HCT116 (cell line): Measurements from ENCODE around the gene PRKCH.

Experiments
- CEBPB ChIP-seq: IDR thresholded peaks from 2 replicates; pipeline ENCODE4 v1.6.1; 2012; ENCODE audit warnings: low read depth
- EZH2 ChIP-seq: fragments of 200-600 bp; sonication (generic); IDR thresholded peaks from 2 replicates; pipeline ENCODE4 v1.6.1; 2017; ENCODE audit warnings: antibody characterized with exemption, mixed run types
- EZH2phosphoT487 ChIP-seq: fragments of 200-600 bp; IDR thresholded peaks from 2 replicates; pipeline ENCODE4 v1.6.1; 2018; ENCODE audit warnings: antibody characterized with exemption, borderline replicate concordance
- JUND ChIP-seq: IDR thresholded peaks from 2 replicates; pipeline ENCODE4 v1.6.1; 2012
- POLR2AphosphoS5 ChIP-seq: IDR thresholded peaks from 2 replicates; pipeline ENCODE4 v1.6.1; 2011; ENCODE audit warnings: mild to moderate bottlenecking, low read depth, low read length, moderate library complexity
- RAD21 ChIP-seq: IDR thresholded peaks from 2 replicates; pipeline ENCODE4 v1.6.1; 2012; ENCODE audit warnings: low read depth, mild to moderate bottlenecking
- SP1 ChIP-seq: IDR thresholded peaks from 2 replicates; pipeline ENCODE4 v1.6.1; 2012; ENCODE audit warnings: low read depth
- ZNF274 ChIP-seq: fragments of 200-500 bp; sonication (Bioruptor generic); IDR thresholded peaks from 2 replicates; pipeline ENCODE4 v1.6.1; 2014; ENCODE audit warnings: mild to moderate bottlenecking, low read depth, low read length, inconsistent platforms
- TF ChIP-seq, protein P1 (sequence below): IDR thresholded peaks from 2 replicates; pipeline ENCODE4 v1.6.1; 2012
- TF ChIP-seq, protein P2 (sequence below): IDR thresholded peaks from 2 replicates; pipeline ENCODE4 v1.6.1; 2012; ENCODE audit warnings: low read depth
- TF ChIP-seq, protein P3 (sequence below): IDR thresholded peaks from 2 replicates; pipeline ENCODE4 v1.6.1; 2011; ENCODE audit warnings: mild to moderate bottlenecking, low read length, moderate library complexity; ENCODE audit not compliant: insufficient replicate concordance; ENCODE audit errors: extremely low read depth
- TF ChIP-seq, protein P4 (sequence below), 3 experiments: fragments of 200-600 bp in 1 of 3; sonication (generic) in 1 of 3; IDR thresholded peaks in 2 of 3; conservative IDR thresholded peaks in 1 of 3; 2 replicates each; pipeline ENCODE4 v1.5.1; 2012 to 2017; ENCODE audit warnings: low read depth in 2 of 3, low read length in 2 of 3, antibody characterized with exemption in 1 of 3, borderline replicate concordance in 1 of 3, control low read depth in 1 of 3, mild to moderate bottlenecking in 1 of 3, mixed read lengths in 1 of 3, mixed run types in 1 of 3, moderate library complexity in 1 of 3; ENCODE audit not compliant: insufficient read depth in 1 of 3
- TF ChIP-seq, protein P5 (sequence below): IDR thresholded peaks from 2 replicates; pipeline ENCODE4 v1.6.1; 2012

DNA sequence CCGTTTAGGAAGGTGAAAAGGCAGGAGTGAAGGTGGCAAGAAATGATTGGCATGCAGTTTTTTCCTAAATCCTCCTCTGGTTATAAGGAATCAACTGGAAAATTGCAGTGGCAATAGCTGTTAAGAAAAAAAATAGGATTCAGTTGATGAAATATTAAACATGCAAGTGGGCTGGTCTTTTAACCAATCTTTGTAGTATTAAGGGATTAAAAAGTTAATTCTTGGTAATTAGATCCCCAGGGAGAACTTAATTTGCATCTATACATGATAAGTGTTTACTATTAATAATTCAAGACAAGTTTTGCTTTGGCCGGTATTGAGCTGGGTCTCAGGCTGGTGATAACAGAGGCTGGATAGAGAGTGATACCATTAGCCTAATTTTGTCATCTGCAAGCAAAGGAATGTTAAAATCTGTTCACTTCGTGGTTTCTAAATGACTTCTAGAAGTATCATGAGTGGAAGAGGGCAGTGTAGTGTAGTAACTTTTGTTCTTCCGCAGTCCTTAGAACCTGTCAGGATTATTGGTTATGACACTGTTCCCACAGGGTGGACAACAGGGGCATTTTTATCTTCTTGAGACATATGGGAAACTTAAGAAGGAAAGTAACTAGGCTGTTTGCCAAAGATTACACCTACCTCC lies 118.5 kb downstream of the PRKCH start:
- TF ChIP-seq POLR2AphosphoS5 (no peak), JUND (no peak), EZH2 (no peak), ZNF274 (no peak), EZH2phosphoT487 (no peak), CEBPB (no peak), RAD21 (no peak), SP1 (no peak)
- TF ChIP-seq, protein P1, sequence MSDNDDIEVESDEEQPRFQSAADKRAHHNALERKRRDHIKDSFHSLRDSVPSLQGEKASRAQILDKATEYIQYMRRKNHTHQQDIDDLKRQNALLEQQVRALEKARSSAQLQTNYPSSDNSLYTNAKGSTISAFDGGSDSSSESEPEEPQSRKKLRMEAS: no peak
- TF ChIP-seq, protein P2, sequence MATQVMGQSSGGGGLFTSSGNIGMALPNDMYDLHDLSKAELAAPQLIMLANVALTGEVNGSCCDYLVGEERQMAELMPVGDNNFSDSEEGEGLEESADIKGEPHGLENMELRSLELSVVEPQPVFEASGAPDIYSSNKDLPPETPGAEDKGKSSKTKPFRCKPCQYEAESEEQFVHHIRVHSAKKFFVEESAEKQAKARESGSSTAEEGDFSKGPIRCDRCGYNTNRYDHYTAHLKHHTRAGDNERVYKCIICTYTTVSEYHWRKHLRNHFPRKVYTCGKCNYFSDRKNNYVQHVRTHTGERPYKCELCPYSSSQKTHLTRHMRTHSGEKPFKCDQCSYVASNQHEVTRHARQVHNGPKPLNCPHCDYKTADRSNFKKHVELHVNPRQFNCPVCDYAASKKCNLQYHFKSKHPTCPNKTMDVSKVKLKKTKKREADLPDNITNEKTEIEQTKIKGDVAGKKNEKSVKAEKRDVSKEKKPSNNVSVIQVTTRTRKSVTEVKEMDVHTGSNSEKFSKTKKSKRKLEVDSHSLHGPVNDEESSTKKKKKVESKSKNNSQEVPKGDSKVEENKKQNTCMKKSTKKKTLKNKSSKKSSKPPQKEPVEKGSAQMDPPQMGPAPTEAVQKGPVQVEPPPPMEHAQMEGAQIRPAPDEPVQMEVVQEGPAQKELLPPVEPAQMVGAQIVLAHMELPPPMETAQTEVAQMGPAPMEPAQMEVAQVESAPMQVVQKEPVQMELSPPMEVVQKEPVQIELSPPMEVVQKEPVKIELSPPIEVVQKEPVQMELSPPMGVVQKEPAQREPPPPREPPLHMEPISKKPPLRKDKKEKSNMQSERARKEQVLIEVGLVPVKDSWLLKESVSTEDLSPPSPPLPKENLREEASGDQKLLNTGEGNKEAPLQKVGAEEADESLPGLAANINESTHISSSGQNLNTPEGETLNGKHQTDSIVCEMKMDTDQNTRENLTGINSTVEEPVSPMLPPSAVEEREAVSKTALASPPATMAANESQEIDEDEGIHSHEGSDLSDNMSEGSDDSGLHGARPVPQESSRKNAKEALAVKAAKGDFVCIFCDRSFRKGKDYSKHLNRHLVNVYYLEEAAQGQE: no peak
- TF ChIP-seq, protein P3, sequence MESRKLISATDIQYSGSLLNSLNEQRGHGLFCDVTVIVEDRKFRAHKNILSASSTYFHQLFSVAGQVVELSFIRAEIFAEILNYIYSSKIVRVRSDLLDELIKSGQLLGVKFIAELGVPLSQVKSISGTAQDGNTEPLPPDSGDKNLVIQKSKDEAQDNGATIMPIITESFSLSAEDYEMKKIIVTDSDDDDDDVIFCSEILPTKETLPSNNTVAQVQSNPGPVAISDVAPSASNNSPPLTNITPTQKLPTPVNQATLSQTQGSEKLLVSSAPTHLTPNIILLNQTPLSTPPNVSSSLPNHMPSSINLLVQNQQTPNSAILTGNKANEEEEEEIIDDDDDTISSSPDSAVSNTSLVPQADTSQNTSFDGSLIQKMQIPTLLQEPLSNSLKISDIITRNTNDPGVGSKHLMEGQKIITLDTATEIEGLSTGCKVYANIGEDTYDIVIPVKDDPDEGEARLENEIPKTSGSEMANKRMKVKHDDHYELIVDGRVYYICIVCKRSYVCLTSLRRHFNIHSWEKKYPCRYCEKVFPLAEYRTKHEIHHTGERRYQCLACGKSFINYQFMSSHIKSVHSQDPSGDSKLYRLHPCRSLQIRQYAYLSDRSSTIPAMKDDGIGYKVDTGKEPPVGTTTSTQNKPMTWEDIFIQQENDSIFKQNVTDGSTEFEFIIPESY: no peak
- TF ChIP-seq, protein P4, sequence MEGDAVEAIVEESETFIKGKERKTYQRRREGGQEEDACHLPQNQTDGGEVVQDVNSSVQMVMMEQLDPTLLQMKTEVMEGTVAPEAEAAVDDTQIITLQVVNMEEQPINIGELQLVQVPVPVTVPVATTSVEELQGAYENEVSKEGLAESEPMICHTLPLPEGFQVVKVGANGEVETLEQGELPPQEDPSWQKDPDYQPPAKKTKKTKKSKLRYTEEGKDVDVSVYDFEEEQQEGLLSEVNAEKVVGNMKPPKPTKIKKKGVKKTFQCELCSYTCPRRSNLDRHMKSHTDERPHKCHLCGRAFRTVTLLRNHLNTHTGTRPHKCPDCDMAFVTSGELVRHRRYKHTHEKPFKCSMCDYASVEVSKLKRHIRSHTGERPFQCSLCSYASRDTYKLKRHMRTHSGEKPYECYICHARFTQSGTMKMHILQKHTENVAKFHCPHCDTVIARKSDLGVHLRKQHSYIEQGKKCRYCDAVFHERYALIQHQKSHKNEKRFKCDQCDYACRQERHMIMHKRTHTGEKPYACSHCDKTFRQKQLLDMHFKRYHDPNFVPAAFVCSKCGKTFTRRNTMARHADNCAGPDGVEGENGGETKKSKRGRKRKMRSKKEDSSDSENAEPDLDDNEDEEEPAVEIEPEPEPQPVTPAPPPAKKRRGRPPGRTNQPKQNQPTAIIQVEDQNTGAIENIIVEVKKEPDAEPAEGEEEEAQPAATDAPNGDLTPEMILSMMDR (IDR thresholded peaks at IDR 0.05 in 2 of 3, conservative IDR thresholded peaks at IDR 0.05 in 1 of 3; ENCODE audit: borderline replicate concordance in 1 of 3, insufficient read depth in 1 of 3, low read depth in 2 of 3, low read length in 2 of 3): no peak
- TF ChIP-seq, protein P5, sequence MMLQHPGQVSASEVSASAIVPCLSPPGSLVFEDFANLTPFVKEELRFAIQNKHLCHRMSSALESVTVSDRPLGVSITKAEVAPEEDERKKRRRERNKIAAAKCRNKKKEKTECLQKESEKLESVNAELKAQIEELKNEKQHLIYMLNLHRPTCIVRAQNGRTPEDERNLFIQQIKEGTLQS: no peak
